Panc1 (cell line): ENCODE results near the gene CPNE7.

Experiments
- POLR2AphosphoS5 ChIP-seq: IDR thresholded peaks from 2 replicates; pipeline ENCODE4 v1.6.1; 2012; ENCODE audit warnings: mild to moderate bottlenecking, low read depth, low read length, moderate library complexity
- REST ChIP-seq, 2 experiments: IDR thresholded peaks; 2 replicates each; pipeline ENCODE4 v1.6.1; 2011 to 2012; ENCODE audit warnings: low read depth in 2 of 2, control low read depth in 1 of 2, low read length in 1 of 2, mild to moderate bottlenecking in 1 of 2, moderate library complexity in 1 of 2; ENCODE audit not compliant: insufficient read depth in 1 of 2
- TCF7L2 ChIP-seq: IDR thresholded peaks from 2 replicates; pipeline ENCODE4 v1.6.1; 2011; ENCODE audit warnings: mild to moderate bottlenecking, low read depth, low read length, inconsistent platforms
- TF ChIP-seq, protein P1 (sequence below): fragments of 450-650 bp; IDR thresholded peaks from 2 replicates; pipeline ENCODE4 v1.5.1; 2017; ENCODE audit warnings: mild to moderate bottlenecking

DNA sequence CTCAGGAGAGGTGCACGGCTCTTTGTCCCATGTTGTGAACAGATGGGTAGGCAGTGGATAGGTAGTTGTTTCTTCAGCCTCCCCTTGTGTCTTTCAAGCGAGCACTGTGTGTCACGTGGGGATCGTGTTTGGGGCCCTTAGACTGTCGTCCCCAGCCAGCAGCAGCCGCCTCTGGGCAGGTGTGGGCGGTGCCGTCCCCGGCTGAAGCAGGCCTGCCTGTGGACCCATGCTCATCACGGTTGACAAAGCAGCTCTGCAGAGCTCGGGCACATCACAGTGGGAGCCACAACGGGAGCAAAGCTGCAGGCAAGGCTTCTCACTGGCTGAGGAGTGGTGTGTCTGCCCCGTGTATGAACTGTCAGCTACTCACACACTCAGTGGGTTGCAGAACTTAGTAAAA is 19.8 kb upstream of the CPNE7 start:
- TF ChIP-seq, protein P1, sequence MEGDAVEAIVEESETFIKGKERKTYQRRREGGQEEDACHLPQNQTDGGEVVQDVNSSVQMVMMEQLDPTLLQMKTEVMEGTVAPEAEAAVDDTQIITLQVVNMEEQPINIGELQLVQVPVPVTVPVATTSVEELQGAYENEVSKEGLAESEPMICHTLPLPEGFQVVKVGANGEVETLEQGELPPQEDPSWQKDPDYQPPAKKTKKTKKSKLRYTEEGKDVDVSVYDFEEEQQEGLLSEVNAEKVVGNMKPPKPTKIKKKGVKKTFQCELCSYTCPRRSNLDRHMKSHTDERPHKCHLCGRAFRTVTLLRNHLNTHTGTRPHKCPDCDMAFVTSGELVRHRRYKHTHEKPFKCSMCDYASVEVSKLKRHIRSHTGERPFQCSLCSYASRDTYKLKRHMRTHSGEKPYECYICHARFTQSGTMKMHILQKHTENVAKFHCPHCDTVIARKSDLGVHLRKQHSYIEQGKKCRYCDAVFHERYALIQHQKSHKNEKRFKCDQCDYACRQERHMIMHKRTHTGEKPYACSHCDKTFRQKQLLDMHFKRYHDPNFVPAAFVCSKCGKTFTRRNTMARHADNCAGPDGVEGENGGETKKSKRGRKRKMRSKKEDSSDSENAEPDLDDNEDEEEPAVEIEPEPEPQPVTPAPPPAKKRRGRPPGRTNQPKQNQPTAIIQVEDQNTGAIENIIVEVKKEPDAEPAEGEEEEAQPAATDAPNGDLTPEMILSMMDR: no peak
- TF ChIP-seq POLR2AphosphoS5 (no peak), TCF7L2 (no peak), REST (IDR thresholded peaks at IDR 0.05; ENCODE audit: insufficient read depth in 1 of 2, low read depth in 2 of 2, low read length in 1 of 2) (no peak)
